Pericardium fibroblast (primary cell): Measurements from ENCODE around the gene CASKIN2. TPM values are rescaled to one million over a fixed set of nuclear protein-coding genes. Genes with fewer than 3 reads are reported as not detected.

Experiments
- total RNA-seq: library from RNA; depleted of rRNA; stranded (reverse); fragments of >200 nt; gene quantifications from 2 replicates; pipeline ENCODE4 v1.2.3, GENCODE V29; 2015

Gene CASKIN2, protein sequence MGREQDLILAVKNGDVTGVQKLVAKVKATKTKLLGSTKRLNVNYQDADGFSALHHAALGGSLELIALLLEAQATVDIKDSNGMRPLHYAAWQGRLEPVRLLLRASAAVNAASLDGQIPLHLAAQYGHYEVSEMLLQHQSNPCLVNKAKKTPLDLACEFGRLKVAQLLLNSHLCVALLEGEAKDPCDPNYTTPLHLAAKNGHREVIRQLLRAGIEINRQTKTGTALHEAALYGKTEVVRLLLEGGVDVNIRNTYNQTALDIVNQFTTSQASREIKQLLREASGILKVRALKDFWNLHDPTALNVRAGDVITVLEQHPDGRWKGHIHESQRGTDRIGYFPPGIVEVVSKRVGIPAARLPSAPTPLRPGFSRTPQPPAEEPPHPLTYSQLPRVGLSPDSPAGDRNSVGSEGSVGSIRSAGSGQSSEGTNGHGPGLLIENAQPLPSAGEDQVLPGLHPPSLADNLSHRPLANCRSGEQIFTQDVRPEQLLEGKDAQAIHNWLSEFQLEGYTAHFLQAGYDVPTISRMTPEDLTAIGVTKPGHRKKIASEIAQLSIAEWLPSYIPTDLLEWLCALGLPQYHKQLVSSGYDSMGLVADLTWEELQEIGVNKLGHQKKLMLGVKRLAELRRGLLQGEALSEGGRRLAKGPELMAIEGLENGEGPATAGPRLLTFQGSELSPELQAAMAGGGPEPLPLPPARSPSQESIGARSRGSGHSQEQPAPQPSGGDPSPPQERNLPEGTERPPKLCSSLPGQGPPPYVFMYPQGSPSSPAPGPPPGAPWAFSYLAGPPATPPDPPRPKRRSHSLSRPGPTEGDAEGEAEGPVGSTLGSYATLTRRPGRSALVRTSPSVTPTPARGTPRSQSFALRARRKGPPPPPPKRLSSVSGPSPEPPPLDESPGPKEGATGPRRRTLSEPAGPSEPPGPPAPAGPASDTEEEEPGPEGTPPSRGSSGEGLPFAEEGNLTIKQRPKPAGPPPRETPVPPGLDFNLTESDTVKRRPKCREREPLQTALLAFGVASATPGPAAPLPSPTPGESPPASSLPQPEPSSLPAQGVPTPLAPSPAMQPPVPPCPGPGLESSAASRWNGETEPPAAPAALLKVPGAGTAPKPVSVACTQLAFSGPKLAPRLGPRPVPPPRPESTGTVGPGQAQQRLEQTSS (N-terminal part only)
- total RNA-seq = 7.7 and 7.8 TPM in 2 replicates

GRCh38 chr17:75515496-75516254 lies at the start of gene CASKIN2:
Gene CASKIN2, minus strand, starts transcription at chr17:75515537. Its CDS starts 1,733 bp downstream, at chr17:75513804.

GRCh38 chr17:75524970-75525805 lies 9.9 kb upstream of the CASKIN2 start, which contains the start of gene LLGL2:
Gene LLGL2, plus strand, starts transcription at chr17:75525697. Its CDS starts 17,730 bp downstream, at chr17:75543427.

GRCh38 chr17:75516255-75516618 lies 900 bp upstream of the CASKIN2 start, which contains the start of gene TSEN54:
Gene TSEN54, plus strand, starts transcription at chr17:75516528. Its CDS starts 33 bp downstream, at chr17:75516561.

DNA sequence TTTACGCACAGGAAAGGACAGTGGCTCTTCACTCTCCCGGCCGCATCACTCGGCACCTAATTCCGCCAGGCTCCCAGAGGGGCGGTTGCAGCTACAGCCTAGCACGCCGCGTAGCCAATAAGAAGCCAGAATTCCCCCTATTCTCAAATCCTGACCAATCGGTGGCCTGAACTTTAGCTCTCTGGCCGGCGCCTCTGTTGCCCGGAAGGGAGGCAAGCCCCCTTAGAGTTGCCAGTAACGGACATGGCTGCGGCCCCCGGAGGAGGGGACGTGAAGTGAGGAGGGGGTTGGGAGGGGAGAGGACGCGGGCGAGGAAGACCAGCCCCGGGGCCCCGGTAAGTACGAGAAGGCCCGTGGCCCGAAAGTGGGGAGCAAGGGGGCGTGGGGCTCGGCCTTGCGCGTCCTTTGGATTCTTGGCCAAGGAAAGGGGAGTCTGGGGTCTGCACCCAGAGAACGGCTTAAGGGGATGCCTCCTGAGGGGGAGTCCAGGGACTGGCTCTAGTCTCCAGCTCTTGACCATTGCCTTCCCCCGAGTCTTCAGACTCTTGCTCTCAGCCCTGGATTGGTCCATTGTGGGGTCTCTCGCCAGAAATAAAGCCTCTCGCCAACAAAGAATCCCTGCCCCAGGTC lies 58.8 kb downstream of the CASKIN2 start, which contains the start of gene TMEM94:
TSS of gene TMEM94 (plus strand) at position 219 of the 630 bp plus-strand sequence. CDS start 15,271 bp downstream, outside the sequence.

Other genes with a start within 250 kb of the CASKIN2 start
- 6.9 and 7.8 TPM in 2 replicates for gene MIF4GD, start 244.3 kb downstream of the CASKIN2 start, total RNA-seq
- 5.0 and 6.4 TPM in 2 replicates for gene SLC25A19, start 226.1 kb downstream of the CASKIN2 start, total RNA-seq
- 44.3 and 71.6 TPM in 2 replicates for gene GRB2, start 109.9 kb downstream of the CASKIN2 start, total RNA-seq
- 41.0 and 41.5 TPM in 2 replicates for gene TMEM94, start 58.9 kb downstream of the CASKIN2 start, total RNA-seq
- 21.1 and 28.2 TPM in 2 replicates for gene TSEN54, start 991 bp upstream of the CASKIN2 start, total RNA-seq
- 0.09 and 1.5 TPM in 2 replicates for gene LLGL2, start 10.2 kb upstream of the CASKIN2 start, total RNA-seq
- gene MYO15B, start 72.3 kb upstream of the CASKIN2 start, total RNA-seq = 3.2 and 4.8 TPM in 2 replicates
- not detected in 2 replicates for gene SMIM5, start 117.9 kb upstream of the CASKIN2 start, total RNA-seq
- gene RECQL5, start 151.6 kb upstream of the CASKIN2 start, total RNA-seq = 7.5 and 9.6 TPM in 2 replicates
- gene SAP30BP, start 151.8 kb upstream of the CASKIN2 start, total RNA-seq = 35.0 and 62.0 TPM in 2 replicates
- gene ITGB4, start 205.9 kb upstream of the CASKIN2 start, total RNA-seq = 0.17 and 1.4 TPM in 2 replicates
- 46.3 and 48.2 TPM in 2 replicates for gene GALK1, start 249.7 kb upstream of the CASKIN2 start, total RNA-seq